GM06990 (cell line): ENCODE measurements around the gene BCL11B.

Experiments used
- DNase-seq: peaks from one replicate; pipeline ENCODE4 v3.0.0-alpha.2; 2011; ENCODE audit not compliant: insufficient read length; ENCODE audit errors: extremely low read depth
- H3K27me3 ChIP-seq: replicated peaks from 2 replicates; pipeline ENCODE4 v1.6.0; 2011; ENCODE audit warnings: low read length; ENCODE audit not compliant: control insufficient read depth, insufficient read depth
- H3K36me3 ChIP-seq: 2 replicates; pipeline ENCODE4 v1.5.1; 2011; ENCODE audit warnings: low read length; ENCODE audit not compliant: control insufficient read depth, insufficient read depth
- H3K4me3 ChIP-seq: replicated peaks from 2 replicates; pipeline ENCODE4 v1.5.1; 2011; ENCODE audit warnings: low read depth, mild to moderate bottlenecking, control low read depth, low read length
- CTCF ChIP-seq: IDR thresholded peaks from 2 replicates; pipeline ENCODE4 v1.5.1; 2011; ENCODE audit warnings: low read length, control low read depth, mild to moderate bottlenecking, inconsistent platforms; ENCODE audit not compliant: insufficient read depth, poor library complexity, severe bottlenecking

The BCL11B gene

DNA sequence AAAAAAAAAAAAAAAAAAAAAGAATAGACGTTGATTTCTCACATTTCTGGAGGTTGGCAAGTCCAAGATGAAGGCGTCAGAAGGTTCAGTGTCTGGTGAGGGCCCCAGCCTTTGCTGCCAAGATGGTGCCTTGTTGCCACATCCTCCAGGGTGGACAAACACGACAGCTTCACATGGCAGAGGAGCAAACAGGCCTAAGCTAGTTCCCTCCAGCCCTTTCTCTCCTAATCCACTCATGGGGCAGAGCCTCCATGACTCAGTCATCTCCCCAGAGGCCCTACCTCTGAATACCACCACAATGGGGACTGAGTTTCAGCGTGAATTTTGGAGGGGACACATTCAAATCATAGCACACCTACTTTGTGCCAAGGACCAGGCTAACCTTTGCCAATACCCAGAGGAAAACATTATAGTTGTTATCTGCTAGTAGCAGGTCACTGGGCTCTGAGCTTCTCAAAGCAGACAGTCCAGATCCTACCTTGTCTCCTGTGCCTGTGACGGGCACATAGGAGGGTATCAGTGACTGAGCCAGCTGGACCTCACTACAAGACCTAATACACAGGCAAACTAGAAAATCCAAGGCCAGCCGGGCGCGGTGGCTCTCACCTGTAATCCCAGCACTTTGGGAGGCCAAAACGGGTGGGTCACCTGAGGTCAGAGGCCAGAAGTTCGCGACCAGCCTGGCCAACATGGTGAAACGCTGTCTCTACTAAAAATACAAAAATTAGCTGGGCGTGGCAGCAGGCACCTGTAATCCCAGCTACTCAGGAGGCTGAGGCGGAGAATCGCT lies 10.5 kb upstream of the BCL11B start:
- Histone ChIP-seq H3K4me3 (no peak overlapping the region), H3K27me3 (no peaks in the 10 kb centered on the region; the same call in 1 of the 2 replicates), H3K36me3 (no peaks in the 10 kb centered on the region)
- no peak for TF ChIP-seq CTCF
- DNase-seq: no peak

DNA sequence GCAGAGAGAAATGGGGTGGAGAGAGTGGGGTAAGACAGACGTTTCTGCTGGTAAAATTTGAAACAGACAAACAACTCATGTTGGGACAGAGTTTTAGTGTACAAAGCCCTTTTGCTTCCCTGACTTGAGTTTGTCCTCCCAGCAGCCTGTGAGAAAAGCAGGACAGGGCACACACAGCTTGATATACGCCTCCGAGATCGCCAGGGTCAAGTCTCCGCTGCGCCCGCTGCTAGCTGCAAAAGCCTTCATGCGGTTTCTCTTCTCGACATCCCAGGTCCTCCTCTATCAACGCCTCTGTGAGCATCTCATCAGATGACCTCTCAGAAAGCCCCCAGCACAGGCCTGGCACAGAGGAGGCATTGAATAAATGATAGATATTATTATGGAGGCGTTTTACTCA lies 9.4 kb upstream of the BCL11B start:
- H3K27me3 ChIP-seq: no peaks in the 10 kb centered on the region; the same call in 1 of the 2 replicates

DNA sequence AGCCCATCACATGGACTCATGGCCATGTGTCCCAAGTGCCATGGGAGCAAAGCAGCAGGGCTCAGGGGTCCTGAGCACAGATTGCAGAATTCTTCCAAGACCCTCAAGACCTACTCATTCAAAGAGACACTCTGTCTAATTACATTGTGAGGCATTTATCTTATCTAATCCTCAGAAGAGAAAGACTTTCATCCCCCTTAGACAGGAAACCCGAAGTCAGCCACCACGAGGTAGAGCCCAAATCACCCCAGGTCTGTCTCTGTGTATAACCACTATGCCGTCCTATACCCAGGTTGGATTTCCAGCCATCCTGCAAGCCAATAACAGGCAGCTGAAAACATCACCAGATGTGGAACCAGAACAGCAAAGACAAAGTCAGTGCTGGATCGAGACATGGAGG lies 8.9 kb upstream of the BCL11B start:
- no peaks in the 10 kb centered on the region for H3K36me3 ChIP-seq
- no peak for DNase-seq
- no peak for TF ChIP-seq CTCF
- H3K27me3 ChIP-seq: no peaks in the 10 kb centered on the region; the same call in none of the 2 replicates
- H3K4me3 ChIP-seq: no peak overlapping the region

More for the DNA sequence above, 9.4 kb upstream of the BCL11B start:
- no peak for DNase-seq
- Histone ChIP-seq H3K36me3 (no peaks in the 10 kb centered on the region), H3K4me3 (no peak overlapping the region)
- TF ChIP-seq CTCF: no peak

- no peak for DNase-seq
- H3K4me3 ChIP-seq: no peak overlapping the region
- no peak for TF ChIP-seq CTCF
- no peaks in the 10 kb centered on the region for H3K36me3 ChIP-seq
- no peaks in the 10 kb centered on the region; the same call in none of the 2 replicates for H3K27me3 ChIP-seq
Observed at GRCh38 chr14:99280066-99280731, 8.2 kb upstream of the BCL11B start.

DNA sequence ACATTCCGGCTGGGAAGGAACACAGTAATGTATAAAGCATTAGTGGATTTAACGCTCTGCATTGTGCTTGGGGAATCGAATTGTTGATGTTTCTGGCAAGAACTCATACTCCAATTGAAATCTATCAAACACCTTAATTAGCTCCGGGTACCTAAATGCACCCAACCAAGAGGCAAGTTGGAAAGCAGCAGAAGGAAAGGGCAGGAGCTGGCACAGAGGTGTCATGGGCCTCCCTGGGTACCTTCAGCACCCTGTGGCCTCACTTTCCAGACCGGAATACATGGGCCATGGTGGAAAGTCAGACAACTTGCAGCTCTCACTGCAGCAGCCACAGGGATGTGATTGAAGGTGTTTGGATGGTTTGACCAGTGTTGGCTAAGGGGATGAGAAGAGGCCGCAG lies 6.8 kb upstream of the BCL11B start:
- TF ChIP-seq CTCF: no peak
- Histone ChIP-seq H3K27me3 (no peaks in the 10 kb centered on the region; the same call in 1 of the 2 replicates), H3K4me3 (no peak overlapping the region), H3K36me3 (no peaks in the 10 kb centered on the region)
- DNase-seq: no peak
